Stimulated activated naive CD4-positive, alpha-beta T cell (primary cell): ENCODE measurements around the gene PERM1.
"Not testable (repeated sequence)": the region's sequence is repeated elsewhere in the genome, so short reads cannot be mapped to it uniquely, and the experiment has no call there.

Source experiments
- DNase-seq, 6 experiments: peaks; one replicate each; lab custom pipeline; 2025; lab: John Stamatoyannopoulos, UW

Gene PERM1

DNA sequence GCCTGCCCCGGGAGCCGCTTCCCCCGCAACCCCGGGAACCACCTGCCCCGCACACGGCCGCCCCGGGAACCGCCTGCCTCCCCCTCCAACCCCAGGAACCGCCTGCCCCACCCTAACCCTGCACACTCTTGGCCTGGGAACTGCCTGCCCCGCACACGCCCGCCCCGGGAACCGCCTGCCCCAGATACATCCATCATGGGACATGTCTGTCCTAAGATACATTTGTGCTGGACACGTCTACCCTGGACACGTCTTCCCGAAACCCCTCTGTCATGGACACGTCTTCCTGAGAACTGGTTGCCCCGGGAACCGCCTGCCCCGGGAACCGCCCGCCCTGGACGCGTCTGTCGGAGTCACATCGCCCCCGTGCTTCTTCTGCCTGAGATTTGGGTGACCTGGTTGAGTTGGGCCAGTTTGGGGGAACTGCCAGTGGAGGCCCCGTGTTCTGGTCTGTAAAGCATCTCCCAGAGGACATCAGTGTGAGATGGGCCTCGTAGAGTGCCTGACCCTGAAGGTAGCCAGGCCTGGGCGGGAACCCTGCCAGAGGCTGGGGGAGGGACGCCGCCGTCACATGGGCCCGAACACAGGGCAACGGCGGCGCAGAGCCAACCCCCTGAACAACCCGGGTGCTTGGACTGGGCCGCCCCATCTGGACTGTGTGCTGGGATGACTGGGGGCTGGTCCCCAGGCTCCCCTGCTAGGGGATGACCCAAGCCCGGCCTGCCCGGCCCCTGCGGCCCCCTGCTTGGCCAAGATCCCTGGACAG, 3.6 kb downstream of the PERM1 start:
- no peak for DNase-seq

DNA sequence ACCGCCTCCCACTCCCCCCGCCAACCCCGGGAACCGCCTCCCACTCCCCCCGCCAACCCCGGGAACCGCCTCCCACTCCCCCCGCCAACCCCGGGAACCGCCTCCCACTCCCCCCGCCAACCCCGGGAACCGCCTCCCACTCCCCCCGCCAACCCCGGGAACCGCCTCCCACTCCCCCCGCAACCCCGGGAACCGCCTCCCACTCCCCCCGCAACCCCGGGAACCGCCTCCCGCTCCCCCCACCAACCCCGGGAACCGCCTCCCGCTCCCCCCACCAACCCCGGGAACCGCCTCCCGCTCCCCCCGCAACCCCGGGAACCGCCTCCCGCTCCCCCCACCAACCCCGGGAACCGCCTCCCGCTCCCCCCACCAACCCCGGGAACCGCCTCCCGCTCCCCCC, 5.1 kb downstream of the PERM1 start:
- not testable (repeated sequence) for DNase-seq

DNA sequence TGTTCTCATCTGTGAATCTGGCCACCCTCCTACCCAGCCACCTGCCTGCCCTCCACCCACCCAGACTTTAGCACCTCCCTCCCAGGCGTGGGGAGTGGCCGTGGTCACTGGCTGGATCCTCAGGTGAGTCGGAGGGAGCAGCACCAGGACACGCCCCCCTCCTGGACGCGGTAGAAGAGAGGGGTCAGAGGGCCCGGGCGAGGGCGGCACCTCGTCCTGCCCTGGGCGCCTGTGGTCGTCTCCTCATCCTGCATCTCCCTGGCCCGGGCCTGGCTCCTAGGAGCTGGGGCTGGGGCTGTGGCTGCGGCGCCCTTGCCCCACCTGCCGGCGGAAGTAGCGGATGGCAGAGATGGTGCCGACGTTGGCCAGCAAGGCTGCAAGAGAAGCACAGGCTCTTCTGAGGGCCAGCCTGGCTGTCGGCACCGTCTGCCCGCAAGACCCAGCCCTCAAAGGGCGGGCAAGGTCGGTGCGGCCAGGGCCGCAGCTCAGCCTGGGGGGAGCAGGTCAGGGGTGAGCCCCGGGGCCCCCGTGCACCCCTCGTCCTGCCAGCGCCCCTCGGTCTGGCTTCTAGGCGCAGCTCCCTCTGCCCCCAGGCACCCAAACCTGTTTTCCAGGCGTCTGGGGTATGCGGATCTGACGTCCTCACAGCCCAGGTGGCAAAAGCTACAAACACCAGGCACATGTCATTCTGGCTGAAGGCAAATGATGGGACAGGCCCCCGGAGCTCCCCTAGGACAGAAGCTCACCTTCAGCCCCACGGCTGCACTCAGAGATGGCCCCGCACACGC, 5.8 kb downstream of the PERM1 start:
- peak in 5 of 6 experiments; percentile 23 to 63 (median 39) for DNase-seq

DNA sequence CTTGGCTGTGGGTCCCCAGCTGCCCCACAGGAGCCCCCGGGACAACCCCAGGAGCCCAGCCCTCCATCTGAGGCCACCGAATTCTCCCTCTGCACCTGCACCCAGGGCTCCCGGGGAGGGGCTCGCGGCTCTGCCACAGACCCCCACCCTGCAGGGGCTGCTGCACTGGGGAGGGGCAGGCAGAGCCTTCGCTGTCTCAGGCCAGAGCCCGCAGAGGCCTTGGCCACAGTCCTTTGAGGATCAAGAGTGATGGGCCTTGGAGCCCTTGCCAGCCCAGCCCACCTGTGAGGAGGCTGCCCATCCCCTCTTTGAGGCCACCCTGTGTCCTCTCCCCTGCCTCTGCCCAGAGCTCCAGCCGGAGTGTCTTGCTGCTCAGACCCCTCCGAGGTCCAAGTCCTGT, 6.5 kb downstream of the PERM1 start:
- no peak for DNase-seq

DNA sequence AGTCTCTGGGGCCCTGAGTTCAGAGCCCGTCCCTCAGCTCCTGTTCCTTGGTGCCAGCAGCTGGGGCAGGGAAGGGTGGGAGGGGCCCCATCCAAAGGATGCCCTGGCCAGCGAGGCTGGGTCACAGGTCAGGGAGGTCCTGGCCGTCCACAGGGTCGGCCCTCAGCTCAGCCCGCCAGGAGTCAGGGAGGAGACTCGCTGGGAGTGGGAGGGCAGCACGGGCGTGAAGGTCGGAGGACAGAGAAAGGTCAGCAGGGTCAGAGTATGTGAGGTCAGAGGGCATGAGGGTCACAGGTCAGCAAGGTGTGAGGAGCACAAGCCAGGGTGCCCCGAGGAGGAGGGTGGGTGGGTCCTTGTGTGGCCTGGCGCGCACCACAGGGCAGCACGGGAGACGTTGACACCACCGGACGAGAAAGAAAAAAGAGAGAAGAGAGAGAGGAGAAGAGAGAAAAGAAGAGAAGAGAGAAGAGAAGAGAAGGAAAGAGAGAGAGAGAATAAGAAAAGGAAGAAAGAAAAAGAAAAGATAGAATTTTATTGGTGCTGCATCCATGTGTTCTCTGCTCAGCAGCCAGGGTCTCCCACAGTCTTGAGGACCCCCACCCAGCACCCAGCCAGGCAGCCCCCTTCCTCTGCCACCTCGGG, 7.1 kb downstream of the PERM1 start:
- DNase-seq: no peak

DNA sequence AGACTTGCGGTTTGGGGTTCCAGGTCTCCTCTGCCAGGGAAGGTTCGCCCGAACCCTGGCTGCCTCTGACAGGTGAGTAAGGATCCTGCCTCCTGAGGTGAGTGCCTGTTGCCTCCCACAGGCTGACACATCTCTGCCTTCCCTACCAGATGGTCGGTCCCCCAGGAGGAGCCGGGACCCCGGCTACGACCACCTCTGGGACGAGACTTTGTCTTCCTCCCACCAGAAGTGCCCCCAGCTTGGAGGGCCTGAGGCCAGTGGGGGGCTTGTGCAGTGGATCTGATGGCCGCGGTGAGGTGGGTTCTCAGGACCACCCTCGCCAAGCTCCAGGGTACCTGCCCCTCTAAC, 7.6 kb downstream of the PERM1 start:
- DNase-seq: no peak

DNA sequence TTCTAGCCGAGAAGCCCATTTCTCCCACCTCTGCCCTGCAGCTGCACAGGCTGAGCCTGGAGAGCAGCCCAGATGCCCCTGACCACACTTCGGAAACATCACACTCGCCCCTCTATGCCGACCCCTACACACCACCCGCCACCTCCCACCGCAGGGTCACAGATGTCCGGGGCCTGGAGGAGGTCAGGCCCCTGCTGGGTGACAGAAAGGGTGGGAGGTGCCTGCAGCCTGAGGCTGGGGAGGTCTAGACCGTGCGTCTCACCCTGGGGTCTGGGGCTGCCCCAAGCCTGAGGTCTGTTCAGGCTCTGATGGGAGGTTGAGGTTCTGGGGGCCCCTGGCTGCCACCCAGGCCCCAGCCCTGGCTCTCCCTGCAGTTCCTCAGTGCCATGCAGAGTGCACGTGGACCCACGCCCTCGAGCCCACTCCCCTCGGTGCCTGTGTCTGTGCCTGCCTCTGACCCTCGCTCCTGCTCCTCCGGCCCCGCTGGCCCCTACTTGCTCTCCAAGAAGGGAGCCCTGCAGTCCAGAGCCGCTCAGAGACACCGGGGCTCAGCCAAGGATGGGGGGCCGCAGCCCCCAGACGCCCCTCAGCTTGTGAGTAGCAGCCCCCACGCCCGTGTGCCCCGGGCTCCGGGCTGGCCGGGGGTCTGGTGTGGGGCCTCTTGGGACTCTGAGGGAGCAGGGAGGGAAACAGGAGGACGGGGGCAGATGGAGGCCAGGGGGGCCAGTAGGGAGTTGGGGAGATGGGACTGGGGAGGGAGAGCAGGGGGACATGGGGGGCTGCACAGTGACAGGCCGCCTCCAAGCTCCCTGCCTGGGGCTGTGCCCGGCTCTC, 8.2 kb downstream of the PERM1 start:
- DNase-seq: no peak

DNA sequence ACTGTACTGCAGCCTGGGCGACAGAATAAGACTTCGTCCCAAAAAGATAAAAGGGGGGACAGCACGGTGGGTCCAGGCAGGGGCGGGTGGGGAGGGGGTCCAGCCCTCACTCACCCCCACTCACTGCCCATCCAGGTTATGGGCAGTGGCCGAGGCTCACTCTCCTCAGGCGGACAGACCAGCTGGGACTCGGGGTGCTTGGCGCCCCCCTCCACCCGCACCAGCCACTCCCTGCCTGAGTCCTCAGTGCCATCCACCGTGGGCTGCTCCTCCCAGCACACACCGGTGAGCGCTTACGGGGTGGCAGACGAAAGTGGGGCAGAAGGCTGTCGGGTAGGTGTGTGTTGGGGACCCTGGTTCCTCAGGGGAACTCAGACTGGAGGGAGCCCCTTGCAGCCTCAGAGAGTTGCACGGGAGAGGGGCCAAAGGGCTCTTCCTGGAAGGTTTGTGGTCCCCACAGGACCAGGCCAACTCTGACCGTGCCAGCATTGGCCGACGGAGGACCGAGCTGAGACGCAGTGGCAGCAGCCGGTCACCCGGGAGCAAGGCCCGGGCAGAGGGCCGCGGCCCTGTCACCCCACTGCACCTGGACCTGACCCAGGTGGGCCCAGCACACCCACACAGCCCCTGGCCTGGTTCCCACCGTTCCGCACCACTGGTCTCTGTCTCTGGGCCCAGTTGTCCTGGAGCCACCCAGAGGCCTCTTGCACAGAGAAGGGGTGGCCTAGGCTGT, 9.0 kb downstream of the PERM1 start:
- no peak for DNase-seq

DNA sequence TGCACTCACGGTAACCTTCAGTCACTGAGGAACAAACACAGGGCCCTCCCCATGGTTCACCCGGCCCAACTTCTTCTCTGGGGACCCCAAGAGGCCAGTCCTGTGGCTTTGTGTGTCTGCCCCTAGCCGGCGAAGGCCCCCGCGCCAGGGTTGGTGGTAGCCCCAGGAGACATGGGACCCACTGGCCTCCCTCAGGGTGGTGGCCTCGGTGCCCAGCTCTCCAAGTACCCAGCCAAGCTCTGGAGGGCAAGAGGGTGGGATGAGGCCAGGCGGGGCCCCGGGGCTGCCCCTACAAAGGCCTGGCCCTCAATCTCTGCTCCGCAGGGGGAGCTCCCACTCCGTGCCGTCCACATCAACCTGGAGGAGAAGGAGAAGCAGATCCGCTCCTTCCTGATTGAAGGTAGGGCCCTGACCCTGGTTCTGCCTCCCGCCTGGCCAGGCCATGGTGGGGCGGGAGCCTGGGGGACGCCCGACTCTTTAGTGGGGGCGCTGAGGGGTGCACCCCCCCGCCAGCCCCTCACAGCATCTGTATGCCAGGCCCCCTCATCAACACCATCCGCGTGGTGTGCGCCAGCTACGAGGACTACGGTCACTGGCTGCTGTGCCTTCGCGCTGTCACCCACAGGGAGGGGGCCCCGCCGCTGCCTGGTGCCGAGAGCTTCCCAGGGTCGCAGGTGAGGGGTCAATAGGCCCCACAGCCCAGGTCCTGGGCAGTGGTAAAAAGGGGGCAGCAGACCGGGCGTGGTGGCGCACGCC, 10.0 kb downstream of the PERM1 start:
- DNase-seq: no peak

DNA sequence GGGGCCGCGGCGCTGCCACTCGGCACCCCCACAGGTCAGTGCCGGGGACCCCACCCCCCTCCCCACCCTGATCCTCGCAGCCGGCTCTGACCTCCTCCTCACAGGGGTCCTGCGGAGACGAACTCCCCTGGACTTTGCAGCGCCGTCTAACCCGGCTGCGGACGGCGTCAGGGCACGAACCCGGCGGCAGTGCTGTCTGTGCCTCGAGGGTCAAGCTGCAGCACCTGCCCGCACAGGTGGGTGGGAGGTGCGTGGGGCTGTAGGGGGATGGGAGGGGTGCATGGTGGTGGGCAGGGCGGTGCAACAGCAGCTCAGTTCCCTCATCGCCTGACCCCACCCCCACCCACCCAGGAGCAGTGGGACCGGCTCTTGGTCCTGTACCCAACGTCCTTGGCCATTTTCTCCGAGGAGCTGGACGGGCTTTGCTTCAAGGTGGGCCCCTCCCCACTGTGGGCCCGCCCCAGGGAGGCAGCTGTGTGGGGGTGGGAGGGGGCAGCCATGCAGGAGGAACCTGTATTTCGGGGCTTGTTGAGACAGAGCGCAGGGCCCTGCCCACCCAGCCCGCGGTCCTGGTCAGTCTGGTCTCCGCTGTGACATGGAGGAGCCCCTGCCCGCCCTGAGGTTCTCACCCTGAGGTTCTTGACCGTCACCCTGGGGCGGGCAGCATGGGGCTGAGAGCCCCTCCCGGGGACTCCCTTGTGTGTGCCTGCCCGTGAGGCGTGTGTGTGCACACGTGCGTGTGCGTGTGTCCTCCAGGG, 10.7 kb downstream of the PERM1 start:
- DNase-seq: no peak

DNA sequence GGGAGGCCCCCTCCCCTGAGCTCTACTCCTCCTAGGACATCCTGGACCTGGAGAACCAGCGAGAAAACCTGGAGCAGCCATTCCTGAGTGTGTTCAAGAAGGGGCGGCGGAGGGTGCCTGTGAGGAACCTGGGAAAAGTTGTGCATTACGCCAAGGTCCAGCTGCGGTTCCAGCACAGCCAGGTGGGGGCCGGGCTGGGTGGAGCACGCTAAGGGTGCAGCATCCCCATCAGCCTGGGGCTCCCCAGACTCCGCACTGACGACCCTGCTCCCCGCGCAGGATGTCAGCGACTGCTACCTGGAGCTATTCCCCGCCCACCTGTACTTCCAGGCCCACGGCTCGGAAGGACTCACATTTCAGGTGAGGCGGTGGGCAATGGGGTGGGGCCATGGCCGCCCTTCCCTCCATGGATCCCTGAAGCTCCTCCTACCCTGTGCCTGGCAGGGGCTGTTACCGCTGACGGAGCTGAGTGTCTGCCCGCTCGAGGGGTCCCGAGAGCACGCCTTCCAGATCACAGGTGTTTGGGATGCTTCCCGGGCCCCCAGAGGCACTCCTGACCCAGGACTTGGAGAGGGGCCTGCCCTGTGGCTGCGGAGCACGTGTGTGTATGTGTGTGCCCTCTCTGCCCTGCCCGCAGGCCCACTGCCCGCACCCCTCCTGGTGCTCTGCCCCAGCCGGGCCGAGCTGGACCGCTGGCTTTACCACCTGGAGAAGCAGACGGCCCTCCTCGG, 11.5 kb downstream of the PERM1 start:
- DNase-seq: no peak

DNA sequence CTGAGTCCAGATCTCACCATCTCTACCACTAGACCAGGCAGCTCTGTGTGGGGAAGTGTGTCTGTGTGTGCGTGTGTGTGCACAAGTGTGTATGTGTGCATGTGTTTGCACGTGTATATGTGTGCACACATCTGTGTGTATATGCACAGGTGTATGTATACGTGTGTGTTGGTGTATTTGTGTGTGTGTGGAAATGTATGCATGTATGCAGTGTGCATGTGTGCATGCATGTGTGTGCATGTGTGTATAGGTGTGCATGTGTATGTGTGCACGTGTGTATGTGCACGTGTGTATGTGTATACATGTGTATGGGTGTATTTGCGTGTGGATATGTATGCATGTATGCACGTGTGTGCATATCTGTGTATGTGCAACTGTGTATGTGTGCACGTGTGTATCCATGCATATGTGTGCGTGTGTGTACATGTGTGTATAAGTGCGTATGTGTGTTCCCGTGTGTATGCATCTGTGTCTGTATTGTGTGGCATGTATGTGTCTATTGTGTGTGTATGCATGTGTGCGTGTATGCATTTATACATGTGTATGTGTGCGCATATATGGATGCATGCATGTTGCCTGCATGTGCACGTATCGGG, 12.5 kb downstream of the PERM1 start:
- no peak for DNase-seq

DNA sequence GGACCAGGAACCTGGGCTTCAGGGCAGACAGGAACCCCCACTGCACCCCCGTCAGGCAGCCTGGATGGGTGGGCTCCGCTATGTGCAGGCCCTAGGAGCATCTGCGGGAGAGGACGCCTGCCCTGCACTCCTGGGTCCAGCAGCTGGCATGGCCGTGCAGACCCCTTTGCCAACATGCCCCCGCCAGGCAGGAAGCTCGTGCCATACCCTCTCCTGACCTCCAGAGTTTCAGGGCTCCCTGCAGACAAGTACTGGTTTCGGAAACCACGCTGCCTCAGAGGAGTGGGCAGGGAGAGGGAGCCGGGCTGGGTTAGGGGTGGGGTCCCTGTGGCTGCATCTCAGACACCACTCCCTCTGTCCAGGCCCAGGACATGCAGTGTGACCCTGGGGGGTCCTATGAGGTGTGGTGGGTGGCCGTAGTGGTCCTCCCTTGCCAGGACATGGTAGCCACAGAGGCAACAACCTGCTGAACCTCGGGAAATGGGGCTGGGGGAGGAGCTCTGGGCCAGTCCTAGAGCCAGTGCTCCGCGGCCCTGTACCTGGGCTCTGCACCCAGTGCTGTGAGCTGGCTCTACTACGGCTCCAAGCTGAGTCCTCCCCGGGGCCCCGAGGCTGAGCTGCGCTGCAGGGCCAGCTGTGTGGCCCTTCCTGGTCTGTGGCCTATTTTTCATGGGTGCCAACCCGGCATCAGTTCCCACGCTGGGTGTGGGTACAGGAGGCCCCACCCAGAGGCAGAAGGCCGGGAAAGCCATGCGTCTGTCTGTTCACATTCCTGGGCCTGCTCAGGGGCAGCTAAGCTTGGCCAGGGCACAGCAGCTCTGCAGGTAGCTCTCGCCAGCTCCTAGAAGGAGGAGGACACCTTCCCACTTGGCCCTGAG, 14.2 kb downstream of the PERM1 start:
- DNase-seq: no peak

DNA sequence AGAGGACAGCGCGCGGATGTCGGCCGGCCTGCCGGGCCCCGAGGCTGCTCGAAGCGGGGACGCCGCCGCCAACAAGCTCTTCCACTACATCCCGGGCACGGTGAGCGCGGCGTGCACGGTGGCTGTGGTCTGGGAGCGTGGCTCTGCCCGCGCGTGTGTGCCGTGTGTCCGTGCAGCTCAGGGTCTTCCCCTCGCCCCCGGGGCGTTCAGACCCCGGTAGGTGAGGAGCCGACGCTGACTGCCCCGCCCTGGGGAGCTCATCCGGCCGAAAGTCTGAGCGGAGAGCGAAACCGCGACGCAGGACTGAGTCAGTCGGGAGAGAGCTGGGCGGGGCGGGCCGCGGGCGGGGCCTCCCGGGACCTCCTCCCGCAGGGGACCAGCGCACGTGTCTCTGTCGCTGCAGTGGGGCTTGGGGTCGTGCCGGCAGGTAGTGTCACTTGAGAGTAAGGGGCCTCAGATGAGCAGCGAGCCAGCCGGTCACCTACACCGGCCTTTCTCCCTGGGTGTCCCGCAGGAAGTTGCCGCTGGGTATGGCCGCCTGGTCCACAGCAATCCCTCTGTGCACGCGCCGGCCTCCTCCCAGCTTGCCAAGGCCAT, 15.1 kb downstream of the PERM1 start:
- peak in 5 of 6 experiments; percentile 40 to 61 (median 55) for DNase-seq

DNA sequence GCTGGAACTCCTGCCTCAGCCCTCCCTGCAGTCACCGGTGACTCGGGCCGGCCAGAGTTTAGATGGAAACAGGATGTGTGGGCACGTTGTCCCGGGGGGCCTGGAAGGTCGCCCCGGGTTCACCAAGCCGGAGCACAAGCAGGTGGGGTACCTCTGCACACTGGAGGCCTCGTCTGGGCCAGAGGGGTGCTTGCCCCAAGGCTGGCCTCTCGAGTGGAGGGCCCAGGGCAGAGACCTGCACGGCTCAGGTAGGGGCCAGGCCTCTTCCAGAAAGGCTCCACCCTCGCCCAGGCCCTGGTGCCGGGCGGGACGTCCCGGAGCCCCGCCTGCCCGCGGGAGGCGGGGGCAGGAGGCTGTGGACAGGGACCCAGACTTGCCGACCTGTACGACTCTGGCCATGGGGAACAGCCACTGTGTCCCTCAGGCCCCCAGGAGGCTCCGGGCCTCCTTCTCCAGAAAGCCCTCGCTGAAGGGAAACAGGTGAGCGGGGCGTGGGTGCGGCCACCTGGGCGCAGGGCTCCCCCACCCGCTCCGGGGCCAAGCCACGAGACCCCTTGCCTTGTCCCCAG, 15.7 kb downstream of the PERM1 start, which contains the start of gene PLEKHN1:
PLEKHN1 (plus strand) TSS at position 348 of the 569 bp plus-strand sequence; CDS start at position 398, 50 bp downstream.
- no peak for DNase-seq

DNA sequence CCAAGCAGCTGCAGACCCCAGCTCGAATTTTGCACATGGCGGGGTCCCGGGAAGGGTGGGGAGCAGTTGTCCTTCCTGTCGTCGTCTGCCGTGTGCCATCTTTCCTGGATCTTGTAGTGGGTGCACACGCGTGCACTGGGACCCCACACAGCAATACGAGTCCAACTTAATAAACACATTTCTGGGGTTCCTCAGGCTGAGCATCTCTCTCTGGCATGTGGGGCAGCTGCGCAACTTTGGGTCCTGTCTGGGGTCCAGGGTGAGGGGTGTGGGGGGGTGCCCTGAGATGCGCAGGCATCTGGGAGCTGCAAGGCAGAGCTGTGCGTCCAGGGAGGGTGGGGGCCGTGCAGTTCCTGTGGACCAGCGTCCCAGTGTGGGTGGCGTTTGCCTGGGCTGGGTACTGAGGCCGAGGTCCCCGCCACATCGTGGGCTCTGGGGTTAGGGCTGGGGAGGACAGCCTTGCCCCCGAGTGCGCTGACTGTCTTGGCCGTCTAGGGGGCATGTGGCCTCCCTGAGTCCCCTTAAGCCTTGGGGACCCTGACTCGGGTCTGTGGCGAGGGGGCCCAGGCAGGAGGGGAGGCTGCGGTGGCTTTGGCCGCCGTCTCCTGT, 16.3 kb downstream of the PERM1 start:
- DNase-seq: no peak
